Stimulated activated CD4-positive, alpha-beta T cell treated with anti-CD3 and anti-CD28 coated beads, Interleukin-4, amount 100 ng/mL, for 24 hours (primary cell): ENCODE measurements around the gene SHMT1.

Experiments used
- DNase-seq: peaks from one replicate; pipeline ENCODE4 v3.0.0-alpha.2; 2020

SHMT1 gene

DNA sequence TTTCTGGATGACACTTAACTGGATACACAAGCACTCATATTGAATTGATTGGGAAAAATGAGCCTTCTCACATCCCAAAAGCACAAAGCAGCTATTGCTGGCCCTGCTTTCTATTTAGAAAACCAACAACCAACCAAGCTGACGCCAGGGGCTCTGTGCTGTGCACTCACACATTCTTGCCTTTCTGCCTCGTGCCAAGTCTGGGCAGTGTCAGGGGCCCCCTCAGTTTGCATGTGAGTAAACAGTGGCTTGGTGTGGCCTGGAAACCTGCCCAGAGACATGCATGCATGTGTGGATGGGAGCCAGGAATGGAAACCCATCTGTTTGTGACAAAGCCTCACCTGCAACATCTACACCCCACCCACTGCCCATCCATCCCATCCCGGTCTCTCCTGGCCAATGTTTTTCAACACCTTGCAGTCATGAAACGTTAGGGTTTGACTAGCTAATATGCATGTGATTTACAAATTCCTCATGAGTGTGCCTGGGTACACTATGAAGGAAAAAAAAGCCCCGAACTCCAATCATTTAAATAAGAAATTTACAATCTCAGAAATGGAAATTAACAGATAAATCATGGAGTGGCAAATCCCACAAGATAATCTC is 82.5 kb downstream of the SHMT1 start:
- DNase-seq = no peak

DNA sequence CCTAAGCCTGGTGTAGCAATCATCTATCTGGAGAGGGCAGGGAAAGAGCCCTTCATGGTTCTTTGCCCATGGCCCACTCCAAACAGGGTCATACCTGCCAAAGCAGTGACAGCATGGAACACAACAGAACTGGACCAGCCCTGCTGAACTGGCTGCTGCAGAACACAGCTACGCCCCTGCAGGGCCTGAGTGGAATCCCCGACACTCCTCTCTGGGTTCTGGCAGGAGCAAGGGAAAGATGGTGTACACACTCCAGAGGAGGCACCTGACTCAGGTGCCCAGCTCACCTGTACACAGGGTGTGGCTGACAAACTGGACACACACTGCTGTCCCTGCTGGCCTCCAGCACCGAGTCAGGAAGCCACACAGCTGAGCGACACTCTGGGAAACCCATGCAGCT is 83.1 kb downstream of the SHMT1 start:
- no peak for DNase-seq

DNA sequence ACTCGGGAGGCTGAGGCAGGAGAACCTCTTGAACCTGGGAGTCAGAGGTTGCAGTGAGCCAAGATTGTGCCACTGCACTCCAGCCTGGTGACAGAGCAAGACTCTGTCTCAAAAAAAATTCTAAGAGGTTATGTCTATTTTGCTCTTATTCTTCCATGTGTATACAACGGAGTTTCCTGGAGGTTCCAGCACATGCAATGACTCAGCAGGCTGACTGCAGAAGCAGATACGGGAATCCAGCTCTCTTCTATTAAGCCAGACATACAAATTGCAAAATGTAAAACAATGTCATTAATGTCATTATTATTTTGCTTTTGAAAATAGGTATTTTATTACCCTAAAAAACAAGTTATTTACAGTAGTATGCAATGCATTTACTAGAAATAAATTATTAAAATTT is 84.5 kb downstream of the SHMT1 start:
- no peak for DNase-seq
